ENCODE measurements around the gene PDE4D. TPM values are rescaled to one million over a fixed set of nuclear protein-coding genes. Genes with fewer than 3 reads are reported as not detected.

PDE4D gene
- total RNA-seq, 1 experiment from 2014 or later, result 2.1 TPM

- Histone ChIP-seq H2AK5ac (ENCODE audit: insufficient read length, low read length) (no peak overlapping the region), H3T11ph (ENCODE audit: low read length) (no peak overlapping the region), H2BK5ac (ENCODE audit: insufficient read length, low read length) (no peak overlapping the region), H3K9me3 (ENCODE audit: control insufficient read depth, low read depth, low read length) (no peaks in the 10 kb centered on the region), H4K91ac (ENCODE audit: insufficient read length, low read depth, low read length) (no peak overlapping the region), H3K79me1 (ENCODE audit: insufficient read depth, low read depth, low read length, poor library complexity, severe bottlenecking) (no peaks in the 10 kb centered on the region), H3K18ac (ENCODE audit: insufficient read length, low read depth, low read length) (no peak overlapping the region), H3K4ac (ENCODE audit: low read depth, low read length) (no peak overlapping the region), H3K4me2 (ENCODE audit: insufficient read depth, insufficient read length, low read length) (no peak overlapping the region), H4K5ac (ENCODE audit: insufficient read length, low read depth, low read length) (no peak overlapping the region), H4K8ac (replicated peaks; ENCODE audit: insufficient read length, low read depth, low read length) (no peak overlapping the region), H3K56ac (ENCODE audit: insufficient read length, low read depth, low read length) (no peak overlapping the region), H2BK20ac (ENCODE audit: low read depth, low read length, poor library complexity, severe bottlenecking) (no peak overlapping the region), H3K27me3 (ENCODE audit: insufficient read depth, low read length) (no peaks in the 10 kb centered on the region), H2BK15ac (ENCODE audit: low read depth, low read length) (no peak overlapping the region), H2BK12ac (ENCODE audit: insufficient read length, low read depth, low read length) (no peak overlapping the region), H3K9ac (ENCODE audit: extremely low read depth, insufficient read length, low read length) (no peak overlapping the region), H3K79me2 (ENCODE audit: insufficient read depth, low read length) (no peaks in the 10 kb centered on the region), H2BK120ac (ENCODE audit: low read depth, low read length, poor library complexity, severe bottlenecking) (no peak overlapping the region), H3K27ac (ENCODE audit: insufficient read length, low read depth, low read length) (no peak overlapping the region), H3K14ac (ENCODE audit: insufficient read depth, low read length) (no peak overlapping the region), H3K23ac (ENCODE audit: insufficient read length, low read depth, low read length) (no peak overlapping the region), H2AFZ (ENCODE audit: low read length) (no peak overlapping the region), H3K4me1 (ENCODE audit: insufficient read depth, low read length) (no peaks in the 10 kb centered on the region), H3K23me2 (ENCODE audit: insufficient read length, low read depth, low read length, poor library complexity, severe bottlenecking) (no peaks in the 10 kb centered on the region), H4K20me1 (ENCODE audit: control insufficient read depth, insufficient read depth, insufficient read length) (no peaks in the 10 kb centered on the region)
- Mint-ChIP-seq H3K9me3 (peaks cover 5 to 15% of the 10 kb centered on the region in 2 experiments), H3K4me1 (peaks cover 0 to 8% of the 10 kb centered on the region in 2 experiments; a peak in 2 of 4 replicates), H3K36me3 (ENCODE audit: insufficient read depth in 1 of 3, low read depth in 3 of 3) (peaks cover 0 to 7% (median 4%) of the 10 kb centered on the region in 3 experiments; a peak in 5 of 7 replicates), H3K27ac (no peak overlapping the region), H3K4me3 (no peak overlapping the region), H3K27me3 (ENCODE audit: low read depth) (no peaks in the 10 kb centered on the region; the same call in 1 of the 2 replicates)
- TF ChIP-seq CTCF (conservative IDR thresholded peaks at IDR 0.05), result no peak
- no peak for DNase-seq
Observed at GRCh38 chr5:59008816-59009473, 884.6 kb downstream of the PDE4D start.
